ENCODE results near the gene SETD3.

The SETD3 gene

GRCh38 chr14:99410019-99410418, 70.6 kb downstream of the SETD3 start:
- Histone ChIP-seq H3K9me3 (ENCODE audit: control insufficient read depth in 2 of 2, low read length in 2 of 2) (no peaks in the 10 kb centered on the region), H3K36me3 (ENCODE audit: control insufficient read depth in 2 of 2, insufficient read depth in 2 of 2, low read length in 2 of 2) (peaks cover 25 to 31% of the 10 kb centered on the region in 2 donors), H3K9ac (ENCODE audit: low read length in 2 of 2) (no peak overlapping the region), H3K4me3 (ENCODE audit: low read length in 2 of 2) (no peak overlapping the region), H3K27me3 (ENCODE audit: control insufficient read depth in 1 of 2, insufficient read depth in 2 of 2, low read length in 2 of 2) (no peaks in the 10 kb centered on the region), H3K4me1 (ENCODE audit: control insufficient read depth, insufficient read depth, low read length) (no peaks in the 10 kb centered on the region), H3K27ac (ENCODE audit: low read length) (no peak overlapping the region)

- Histone ChIP-seq H3K9me3 (ENCODE audit: control insufficient read depth in 2 of 2, low read length in 2 of 2) (no peaks in the 10 kb centered on the region), H3K27me3 (ENCODE audit: control insufficient read depth in 1 of 2, insufficient read depth in 2 of 2, low read length in 2 of 2) (no peaks in the 10 kb centered on the region), H3K27ac (ENCODE audit: low read length) (no peak overlapping the region), H3K4me1 (ENCODE audit: control insufficient read depth, insufficient read depth, low read length) (no peaks in the 10 kb centered on the region), H3K4me3 (ENCODE audit: low read length in 2 of 2) (no peak overlapping the region), H3K9ac (ENCODE audit: low read length in 2 of 2) (no peak overlapping the region), H3K36me3 (ENCODE audit: control insufficient read depth in 2 of 2, insufficient read depth in 2 of 2, low read length in 2 of 2) (peaks cover 33% of the 10 kb centered on the region in 2 donors)
Observed at GRCh38 chr14:99408971-99409289, 71.7 kb downstream of the SETD3 start.

GRCh38 chr14:99408286-99408970, 72.2 kb downstream of the SETD3 start:
- Histone ChIP-seq H3K27ac (ENCODE audit: low read length) (no peak overlapping the region), H3K36me3 (ENCODE audit: control insufficient read depth in 2 of 2, insufficient read depth in 2 of 2, low read length in 2 of 2) (peaks cover 34 to 35% of the 10 kb centered on the region in 2 donors), H3K4me1 (ENCODE audit: control insufficient read depth, insufficient read depth, low read length) (no peaks in the 10 kb centered on the region), H3K9me3 (ENCODE audit: control insufficient read depth in 2 of 2, low read length in 2 of 2) (no peaks in the 10 kb centered on the region), H3K4me3 (ENCODE audit: low read length in 2 of 2) (no peak overlapping the region), H3K9ac (ENCODE audit: low read length in 2 of 2) (no peak overlapping the region), H3K27me3 (ENCODE audit: control insufficient read depth in 1 of 2, insufficient read depth in 2 of 2, low read length in 2 of 2) (no peaks in the 10 kb centered on the region)

GRCh38 chr14:99407416-99407815, 73.2 kb downstream of the SETD3 start:
- no peaks in the 10 kb centered on the region for H3K27me3 ChIP-seq (ENCODE audit: control insufficient read depth in 1 of 2, insufficient read depth in 2 of 2, low read length in 2 of 2)
- no peak overlapping the region for H3K27ac ChIP-seq (ENCODE audit: low read length)
- no peaks in the 10 kb centered on the region for H3K4me1 ChIP-seq (ENCODE audit: control insufficient read depth, insufficient read depth, low read length)
- H3K9me3 ChIP-seq (ENCODE audit: control insufficient read depth in 2 of 2, low read length in 2 of 2): no peaks in the 10 kb centered on the region
- no peak overlapping the region for H3K9ac ChIP-seq (ENCODE audit: low read length in 2 of 2)
- H3K36me3 ChIP-seq (ENCODE audit: control insufficient read depth in 2 of 2, insufficient read depth in 2 of 2, low read length in 2 of 2): peaks cover 37 to 42% of the 10 kb centered on the region in 2 donors
- H3K4me3 ChIP-seq (ENCODE audit: low read length in 2 of 2): no peak overlapping the region

- H3K27ac ChIP-seq (ENCODE audit: low read length): no peak overlapping the region
- H3K9ac ChIP-seq (ENCODE audit: low read length in 2 of 2): no peak overlapping the region
- H3K4me3 ChIP-seq (ENCODE audit: low read length in 2 of 2): no peak overlapping the region
- peaks cover 48 to 51% of the 10 kb centered on the region in 2 donors for H3K36me3 ChIP-seq (ENCODE audit: control insufficient read depth in 2 of 2, insufficient read depth in 2 of 2, low read length in 2 of 2)
- H3K9me3 ChIP-seq (ENCODE audit: control insufficient read depth in 2 of 2, low read length in 2 of 2): no peaks in the 10 kb centered on the region
- H3K27me3 ChIP-seq (ENCODE audit: control insufficient read depth in 1 of 2, insufficient read depth in 2 of 2, low read length in 2 of 2): no peaks in the 10 kb centered on the region
- no peaks in the 10 kb centered on the region for H3K4me1 ChIP-seq (ENCODE audit: control insufficient read depth, insufficient read depth, low read length)
Observed at GRCh38 chr14:99402950-99403349, 77.7 kb downstream of the SETD3 start.

GRCh38 chr14:99402285-99402648, 78.4 kb downstream of the SETD3 start:
- Histone ChIP-seq H3K36me3 (ENCODE audit: control insufficient read depth in 2 of 2, insufficient read depth in 2 of 2, low read length in 2 of 2) (peaks cover 49 to 51% of the 10 kb centered on the region in 2 donors), H3K27ac (ENCODE audit: low read length) (no peak overlapping the region), H3K9me3 (ENCODE audit: control insufficient read depth in 2 of 2, low read length in 2 of 2) (no peaks in the 10 kb centered on the region), H3K4me3 (ENCODE audit: low read length in 2 of 2) (no peak overlapping the region), H3K27me3 (ENCODE audit: control insufficient read depth in 1 of 2, insufficient read depth in 2 of 2, low read length in 2 of 2) (no peaks in the 10 kb centered on the region), H3K9ac (ENCODE audit: low read length in 2 of 2) (no peak overlapping the region), H3K4me1 (ENCODE audit: control insufficient read depth, insufficient read depth, low read length) (no peaks in the 10 kb centered on the region)

- H3K36me3 ChIP-seq (ENCODE audit: control insufficient read depth in 2 of 2, insufficient read depth in 2 of 2, low read length in 2 of 2): peaks cover 52 to 56% of the 10 kb centered on the region in 2 donors
Observed at GRCh38 chr14:99401621-99402284, 78.9 kb downstream of the SETD3 start.

GRCh38 chr14:99401211-99401610, 79.4 kb downstream of the SETD3 start:
- no peaks in the 10 kb centered on the region for H3K27me3 ChIP-seq (ENCODE audit: control insufficient read depth in 1 of 2, insufficient read depth in 2 of 2, low read length in 2 of 2)
- H3K4me1 ChIP-seq (ENCODE audit: control insufficient read depth, insufficient read depth, low read length): no peaks in the 10 kb centered on the region
- H3K9me3 ChIP-seq (ENCODE audit: control insufficient read depth in 2 of 2, low read length in 2 of 2): no peaks in the 10 kb centered on the region
- H3K27ac ChIP-seq (ENCODE audit: low read length): no peak overlapping the region
- H3K4me3 ChIP-seq (ENCODE audit: low read length in 2 of 2): no peak overlapping the region
- no peak overlapping the region for H3K9ac ChIP-seq (ENCODE audit: low read length in 2 of 2)
- H3K36me3 ChIP-seq (ENCODE audit: control insufficient read depth in 2 of 2, insufficient read depth in 2 of 2, low read length in 2 of 2): peaks cover 49 to 56% of the 10 kb centered on the region in 2 donors

More at GRCh38 chr14:99401621-99402284, 78.9 kb downstream of the SETD3 start:
- H3K9ac ChIP-seq (ENCODE audit: low read length in 2 of 2): no peak overlapping the region
- no peak overlapping the region for H3K4me3 ChIP-seq (ENCODE audit: low read length in 2 of 2)
- no peak overlapping the region for H3K27ac ChIP-seq (ENCODE audit: low read length)
- no peaks in the 10 kb centered on the region for H3K9me3 ChIP-seq (ENCODE audit: control insufficient read depth in 2 of 2, low read length in 2 of 2)
- H3K27me3 ChIP-seq (ENCODE audit: control insufficient read depth in 1 of 2, insufficient read depth in 2 of 2, low read length in 2 of 2): no peaks in the 10 kb centered on the region
- no peaks in the 10 kb centered on the region for H3K4me1 ChIP-seq (ENCODE audit: control insufficient read depth, insufficient read depth, low read length)

GRCh38 chr14:99397698-99398097, 83.0 kb downstream of the SETD3 start:
- H3K9ac ChIP-seq (ENCODE audit: low read length in 2 of 2): no peak overlapping the region
- no peaks in the 10 kb centered on the region for H3K9me3 ChIP-seq (ENCODE audit: control insufficient read depth in 2 of 2, low read length in 2 of 2)
- no peaks in the 10 kb centered on the region for H3K4me1 ChIP-seq (ENCODE audit: control insufficient read depth, insufficient read depth, low read length)
- no peak overlapping the region for H3K4me3 ChIP-seq (ENCODE audit: low read length in 2 of 2)
- no peaks in the 10 kb centered on the region for H3K27me3 ChIP-seq (ENCODE audit: control insufficient read depth in 1 of 2, insufficient read depth in 2 of 2, low read length in 2 of 2)
- peaks cover 24 to 36% of the 10 kb centered on the region in 2 donors for H3K36me3 ChIP-seq (ENCODE audit: control insufficient read depth in 2 of 2, insufficient read depth in 2 of 2, low read length in 2 of 2)
- no peak overlapping the region for H3K27ac ChIP-seq (ENCODE audit: low read length)

- Histone ChIP-seq H3K9ac (ENCODE audit: low read length in 2 of 2) (no peak overlapping the region), H3K4me1 (ENCODE audit: control insufficient read depth, insufficient read depth, low read length) (no peaks in the 10 kb centered on the region), H3K36me3 (ENCODE audit: control insufficient read depth in 2 of 2, insufficient read depth in 2 of 2, low read length in 2 of 2) (peaks cover 19 to 33% of the 10 kb centered on the region in 2 donors), H3K9me3 (ENCODE audit: control insufficient read depth in 2 of 2, low read length in 2 of 2) (no peaks in the 10 kb centered on the region), H3K4me3 (ENCODE audit: low read length in 2 of 2) (no peak overlapping the region), H3K27ac (ENCODE audit: low read length) (no peak overlapping the region), H3K27me3 (ENCODE audit: control insufficient read depth in 1 of 2, insufficient read depth in 2 of 2, low read length in 2 of 2) (no peaks in the 10 kb centered on the region)
Observed at GRCh38 chr14:99395909-99396530, 84.6 kb downstream of the SETD3 start.

Data from stomach smooth muscle (tissue), 2 donors.